Mucosa of descending colon (tissue), 3 donors: ENCODE data around the gene POLR2F. TPM values are rescaled to one million over a fixed set of nuclear protein-coding genes. Genes with fewer than 3 reads are reported as not detected.

Experiments used
- ATAC-seq: fragments of 200-7000 bp; cut with Tn5 transposase; one replicate; pipeline ENCODE4 v1.9.1; 2020; ENCODE audit warnings: mild to moderate bottlenecking, moderate library complexity
- DNase-seq, 3 donors: peaks; one replicate each; pipeline ENCODE4 v3.0.0-alpha.2; 2020
- H3K36me3 ChIP-seq: fragments of 200-600 bp; one replicate; pipeline ENCODE4 v1.8.0; 2021; ENCODE audit warnings: low read depth, mild to moderate bottlenecking
- H3K4me1 ChIP-seq: fragments of 200-600 bp; one replicate; pipeline ENCODE4 v1.8.0; 2021; ENCODE audit warnings: low read depth, mild to moderate bottlenecking
- H3K4me3 ChIP-seq: fragments of 200-600 bp; one replicate; pipeline ENCODE4 v1.8.0; 2021; ENCODE audit warnings: mild to moderate bottlenecking
- H3K9me3 ChIP-seq: fragments of 200-600 bp; one replicate; pipeline ENCODE4 v1.8.0; 2021; ENCODE audit warnings: mild to moderate bottlenecking
- CTCF ChIP-seq: fragments of 200-600 bp; IDR thresholded peaks from one replicate; pipeline ENCODE4 v1.8.0; 2022; ENCODE audit warnings: antibody characterized with exemption, mild to moderate bottlenecking
- intact Hi-C, 2 donors: fragments of 100-400 bp; cut with DNase I in 1 of 2; cut with micrococcal nuclease in 1 of 2; formaldehyde crosslinking; loops; one replicate each; pipeline versions ENCODE4 v1.11.0 to v1.11.1; 2022; cut with DNase I, micrococcal nuclease
- total RNA-seq, 3 donors: library from RNA; stranded (reverse); fragmentation: NEBNext Ultra II Directional in 2 of 3; extraction: Animal tissue kit (Norgen Biotek cat#: 25700) in 2 of 3; gene quantifications; one replicate each; pipeline versions ENCODE4 v1.2.1 to v1.2.4, GENCODE V29; 2021 to 2023
- donor health status: DM: no; HTN: no; CAD: no; lungs with moderate emphysema.
- donor health status: DM: no; HTN: no; CAD: no.
- donor health status: DM: no; HTN: yes; CAD: no.

The POLR2F gene
- total RNA-seq, 3 donors from 2014 or later = 54.4 to 69.3 (median 61.3) TPM

GRCh38 chr22:37913233-37913721, 40.2 kb upstream of the POLR2F start:
- H3K36me3 ChIP-seq = no peaks in the 10 kb centered on the region
- TF ChIP-seq CTCF = no peak
- intact Hi-C loops = no loop called here
- no peaks in the 10 kb centered on the region for H3K9me3 ChIP-seq
- no peak for ATAC-seq
- no peak for DNase-seq
- no peaks in the 10 kb centered on the region for H3K4me1 ChIP-seq
- no peak overlapping the region for H3K4me3 ChIP-seq

GRCh38 chr22:37916311-37916710, 37.2 kb upstream of the POLR2F start:
- H3K4me1 ChIP-seq = no peaks in the 10 kb centered on the region
- no peak for TF ChIP-seq CTCF
- H3K9me3 ChIP-seq = no peaks in the 10 kb centered on the region
- H3K36me3 ChIP-seq = no peaks in the 10 kb centered on the region
- ATAC-seq = no peak
- no peak for DNase-seq
- no peak overlapping the region for H3K4me3 ChIP-seq
- intact Hi-C loops = no loop called here

GRCh38 chr22:37917874-37918548, 35.5 kb upstream of the POLR2F start:
- H3K4me3 ChIP-seq = no peak overlapping the region
- no peak for TF ChIP-seq CTCF
- no peaks in the 10 kb centered on the region for H3K36me3 ChIP-seq
- DNase-seq (no peak), ATAC-seq (no peak)
- no peaks in the 10 kb centered on the region for H3K9me3 ChIP-seq
- no peaks in the 10 kb centered on the region for H3K4me1 ChIP-seq
- intact Hi-C loops = no loop called here

GRCh38 chr22:37918580-37919270, 34.8 kb upstream of the POLR2F start:
- no peak for DNase-seq
- Histone ChIP-seq H3K36me3 (no peaks in the 10 kb centered on the region), H3K4me3 (no peak overlapping the region), H3K4me1 (no peaks in the 10 kb centered on the region), H3K9me3 (no peaks in the 10 kb centered on the region)
- intact Hi-C loops = no loop called here
- no peak for TF ChIP-seq CTCF
- ATAC-seq = no peak

- no peaks in the 10 kb centered on the region for H3K9me3 ChIP-seq
- H3K4me1 ChIP-seq = no peaks in the 10 kb centered on the region
- no peak for TF ChIP-seq CTCF
- no peak for DNase-seq
- H3K36me3 ChIP-seq = no peaks in the 10 kb centered on the region
- intact Hi-C loops = no loop called here
- no peak for ATAC-seq
- no peak overlapping the region for H3K4me3 ChIP-seq
Measured at GRCh38 chr22:37920126-37920525, 33.4 kb upstream of the POLR2F start.
